Activated naive CD4-positive, alpha-beta T cell treated with Interleukin-2 at 50 U/mL for 16 hours (primary cell): ENCODE measurements around the gene CFAP54.
A peak's percentile ranks its signal among the peaks of the same experiment; 100 is the strongest.
"Not testable (repeated sequence)": the region's sequence is repeated elsewhere in the genome, so short reads cannot be mapped to it uniquely, and the experiment has no call there.

Experiments
- DNase-seq: peaks from one replicate; pipeline ENCODE4 v3.0.0-alpha.2; 2020

Gene CFAP54

GRCh38 chr12:96489392-96490056, at the start of gene CFAP54:
TSS of gene CFAP54 (plus strand) at chr12:96489577. CDS start at chr12:96489610, 33 bp downstream.
- peak; percentile 94 for DNase-seq

GRCh38 chr12:96441816-96442215, 47.6 kb upstream of the CFAP54 start:
- DNase-seq: no peak

GRCh38 chr12:96442906-96443305, 46.5 kb upstream of the CFAP54 start:
- DNase-seq: no peak

- DNase-seq: no peak
These were observed 45.0 kb upstream of the CFAP54 start for GRCh38 chr12:96444399-96444798.

GRCh38 chr12:96445691-96446583, 43.4 kb upstream of the CFAP54 start:
- peak; percentile 48 for DNase-seq

- no peak for DNase-seq
These were observed 42.1 kb upstream of the CFAP54 start for GRCh38 chr12:96447256-96447655.

- no peak for DNase-seq
These were observed 41.1 kb upstream of the CFAP54 start for GRCh38 chr12:96448300-96448699.

- DNase-seq: no peak
These were observed 37.0 kb upstream of the CFAP54 start for GRCh38 chr12:96452261-96452922.

GRCh38 chr12:96454396-96454795, 35.0 kb upstream of the CFAP54 start:
- no peak for DNase-seq

GRCh38 chr12:96456265-96456974, 33.0 kb upstream of the CFAP54 start:
- no peak for DNase-seq

- DNase-seq: no peak
These were observed 32.0 kb upstream of the CFAP54 start for GRCh38 chr12:96457191-96457930.

GRCh38 chr12:96459281-96459680, 30.1 kb upstream of the CFAP54 start:
- DNase-seq: not testable (repeated sequence)

- no peak for DNase-seq
These were observed 26.7 kb upstream of the CFAP54 start for GRCh38 chr12:96462571-96463280.

- no peak for DNase-seq
These were observed 23.5 kb upstream of the CFAP54 start for GRCh38 chr12:96465896-96466295.

GRCh38 chr12:96466939-96467751, 22.2 kb upstream of the CFAP54 start:
- no peak for DNase-seq

GRCh38 chr12:96471368-96472050, 17.9 kb upstream of the CFAP54 start:
- DNase-seq: no peak

GRCh38 chr12:96472384-96472783, 17.0 kb upstream of the CFAP54 start:
- no peak for DNase-seq

- DNase-seq: no peak
These were observed 15.8 kb upstream of the CFAP54 start for GRCh38 chr12:96473394-96474093.

GRCh38 chr12:96474206-96474605, 15.2 kb upstream of the CFAP54 start:
- DNase-seq: no peak
